Nephron progenitor cell (in vitro differentiated cells): ENCODE results near the gene PREX1.
"Not testable (repeated sequence)": the region's sequence is repeated elsewhere in the genome, so short reads cannot be mapped to it uniquely, and the experiment has no call there.

Source experiments
- DNase-seq: peaks from one replicate; pipeline ENCODE4 v3.0.0; 2021
- H3K27ac Mint-ChIP-seq: 2 replicates; pipeline ENCODE4 v1.8.0; 2021; ENCODE audit warnings: mild to moderate bottlenecking, moderate library complexity, mixed read lengths
- H3K27me3 Mint-ChIP-seq: 2 replicates; pipeline ENCODE4 v1.8.0; 2021; ENCODE audit warnings: mild to moderate bottlenecking, low read depth, mixed read lengths; ENCODE audit not compliant: poor library complexity
- H3K36me3 Mint-ChIP-seq: 2 replicates; pipeline ENCODE4 v1.8.0; 2021; ENCODE audit warnings: low read depth, mixed read lengths
- H3K4me1 Mint-ChIP-seq: 2 replicates; pipeline ENCODE4 v1.8.0; 2021; ENCODE audit warnings: mixed read lengths
- H3K4me3 Mint-ChIP-seq: 2 replicates; pipeline ENCODE4 v1.8.0; 2021; ENCODE audit warnings: mild to moderate bottlenecking, moderate library complexity, mixed read lengths
- H3K9me3 Mint-ChIP-seq: 2 replicates; pipeline ENCODE4 v1.8.0; 2021; ENCODE audit warnings: mild to moderate bottlenecking, moderate library complexity, mixed read lengths
- TF ChIP-seq, protein P1 (sequence below): fragments of 200-600 bp; sonication (generic); IDR thresholded peaks from 2 replicates; pipeline ENCODE4 v1.5.0; 2021; ENCODE audit warnings: antibody characterized with exemption

The PREX1 gene

DNA sequence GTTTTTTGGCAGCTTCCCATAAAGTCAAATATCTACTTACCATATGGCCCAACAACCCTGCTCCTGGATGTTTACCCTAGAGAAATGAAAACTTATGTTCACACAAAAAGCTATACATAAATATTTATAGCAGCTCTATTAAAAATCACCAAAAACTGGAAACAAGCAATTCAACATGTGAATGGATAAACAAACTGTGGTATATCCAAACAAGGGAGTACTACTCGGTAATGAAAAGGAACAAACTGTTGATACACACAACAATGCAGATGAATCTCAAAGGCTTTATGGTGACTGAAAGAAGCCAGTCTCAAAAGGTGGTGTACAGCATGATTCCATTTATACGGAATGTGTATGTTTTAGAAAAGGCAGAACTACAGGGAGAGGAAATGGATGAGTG, 48.4 kb downstream of the PREX1 start:
- H3K36me3 Mint-ChIP-seq: peaks cover 51% of the 10 kb centered on the region
- no peak for DNase-seq
- TF ChIP-seq, protein P1, sequence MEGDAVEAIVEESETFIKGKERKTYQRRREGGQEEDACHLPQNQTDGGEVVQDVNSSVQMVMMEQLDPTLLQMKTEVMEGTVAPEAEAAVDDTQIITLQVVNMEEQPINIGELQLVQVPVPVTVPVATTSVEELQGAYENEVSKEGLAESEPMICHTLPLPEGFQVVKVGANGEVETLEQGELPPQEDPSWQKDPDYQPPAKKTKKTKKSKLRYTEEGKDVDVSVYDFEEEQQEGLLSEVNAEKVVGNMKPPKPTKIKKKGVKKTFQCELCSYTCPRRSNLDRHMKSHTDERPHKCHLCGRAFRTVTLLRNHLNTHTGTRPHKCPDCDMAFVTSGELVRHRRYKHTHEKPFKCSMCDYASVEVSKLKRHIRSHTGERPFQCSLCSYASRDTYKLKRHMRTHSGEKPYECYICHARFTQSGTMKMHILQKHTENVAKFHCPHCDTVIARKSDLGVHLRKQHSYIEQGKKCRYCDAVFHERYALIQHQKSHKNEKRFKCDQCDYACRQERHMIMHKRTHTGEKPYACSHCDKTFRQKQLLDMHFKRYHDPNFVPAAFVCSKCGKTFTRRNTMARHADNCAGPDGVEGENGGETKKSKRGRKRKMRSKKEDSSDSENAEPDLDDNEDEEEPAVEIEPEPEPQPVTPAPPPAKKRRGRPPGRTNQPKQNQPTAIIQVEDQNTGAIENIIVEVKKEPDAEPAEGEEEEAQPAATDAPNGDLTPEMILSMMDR: no peak
- no peaks in the 10 kb centered on the region for H3K27me3 Mint-ChIP-seq
- peaks cover 6% of the 10 kb centered on the region for H3K4me1 Mint-ChIP-seq
- no peak overlapping the region for H3K27ac Mint-ChIP-seq
- H3K4me3 Mint-ChIP-seq: no peak overlapping the region
- peaks cover 57% of the 10 kb centered on the region for H3K9me3 Mint-ChIP-seq

DNA sequence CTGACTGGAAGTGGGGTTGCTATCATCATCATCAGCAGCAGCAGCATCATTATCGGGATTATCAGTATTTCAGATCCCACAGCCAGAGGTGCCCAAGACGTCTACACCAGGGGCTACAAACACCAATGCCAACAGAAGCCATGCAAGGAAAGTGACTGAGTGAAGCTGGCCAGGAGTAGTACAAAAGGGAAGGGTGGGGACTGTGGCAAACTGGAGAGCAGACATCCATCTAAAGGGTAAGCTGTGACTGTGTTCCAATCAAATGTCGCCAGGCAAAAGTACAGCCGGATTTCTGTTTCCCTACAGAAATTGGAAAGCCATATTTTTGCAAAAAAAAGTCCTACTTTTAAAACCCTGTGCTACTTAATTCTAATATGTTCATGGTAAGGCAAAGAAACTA, 50.0 kb downstream of the PREX1 start:
- no peak for DNase-seq
- TF ChIP-seq, protein P1: no peak
- H3K9me3 Mint-ChIP-seq: peaks cover 66% of the 10 kb centered on the region
- H3K27me3 Mint-ChIP-seq: peaks cover 2% of the 10 kb centered on the region
- H3K4me1 Mint-ChIP-seq: peaks cover 16% of the 10 kb centered on the region
- H3K36me3 Mint-ChIP-seq: peaks cover 60% of the 10 kb centered on the region
- H3K4me3 Mint-ChIP-seq: no peak overlapping the region
- no peak overlapping the region for H3K27ac Mint-ChIP-seq

DNA sequence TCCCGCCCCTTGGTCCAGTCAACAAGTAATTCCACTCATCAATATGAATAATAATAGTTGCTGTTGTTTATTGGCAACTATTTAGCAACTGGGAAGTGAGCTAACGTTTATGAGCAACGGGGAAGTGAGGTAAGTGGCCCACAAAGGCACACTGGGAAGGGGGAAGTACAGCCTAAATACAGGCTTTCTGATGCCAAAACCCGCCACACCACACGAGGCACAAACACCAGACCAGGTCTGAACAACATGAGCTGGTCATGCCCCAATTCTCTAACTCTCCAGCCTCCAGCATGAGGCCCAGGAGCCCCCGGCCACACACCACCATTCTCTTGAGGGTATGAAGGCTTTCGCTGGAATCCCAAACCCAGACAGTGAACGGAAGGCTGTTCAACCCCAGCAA, 50.8 kb downstream of the PREX1 start:
- peaks cover 60% of the 10 kb centered on the region for H3K36me3 Mint-ChIP-seq
- no peak overlapping the region for H3K27ac Mint-ChIP-seq
- H3K4me1 Mint-ChIP-seq: peaks cover 16% of the 10 kb centered on the region
- peaks cover 66% of the 10 kb centered on the region for H3K9me3 Mint-ChIP-seq
- no peak overlapping the region for H3K4me3 Mint-ChIP-seq
- TF ChIP-seq, protein P1: no peak
- no peak for DNase-seq
- peaks cover 2% of the 10 kb centered on the region for H3K27me3 Mint-ChIP-seq

DNA sequence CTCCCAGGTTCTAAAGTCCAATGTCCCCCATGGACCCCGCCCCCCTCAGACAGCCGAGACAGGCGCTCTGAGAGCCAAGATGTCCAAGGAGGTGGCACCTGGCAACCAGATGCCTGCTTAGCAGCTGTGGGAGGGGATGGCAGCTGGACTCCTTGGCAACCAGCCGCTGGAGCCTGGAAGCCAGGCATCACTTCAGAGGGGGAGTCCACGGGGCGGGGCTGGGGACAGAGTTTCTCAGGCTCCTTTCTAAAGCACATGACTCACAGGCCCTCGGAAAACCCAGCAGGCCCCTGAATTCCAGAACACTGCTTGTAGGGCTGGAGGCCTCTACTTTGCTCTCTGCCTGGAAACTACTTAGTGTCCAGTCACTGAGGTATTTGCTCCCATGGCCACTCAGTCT, 51.5 kb downstream of the PREX1 start:
- no peak overlapping the region for H3K27ac Mint-ChIP-seq
- DNase-seq: no peak
- H3K36me3 Mint-ChIP-seq: peaks cover 60% of the 10 kb centered on the region

DNA sequence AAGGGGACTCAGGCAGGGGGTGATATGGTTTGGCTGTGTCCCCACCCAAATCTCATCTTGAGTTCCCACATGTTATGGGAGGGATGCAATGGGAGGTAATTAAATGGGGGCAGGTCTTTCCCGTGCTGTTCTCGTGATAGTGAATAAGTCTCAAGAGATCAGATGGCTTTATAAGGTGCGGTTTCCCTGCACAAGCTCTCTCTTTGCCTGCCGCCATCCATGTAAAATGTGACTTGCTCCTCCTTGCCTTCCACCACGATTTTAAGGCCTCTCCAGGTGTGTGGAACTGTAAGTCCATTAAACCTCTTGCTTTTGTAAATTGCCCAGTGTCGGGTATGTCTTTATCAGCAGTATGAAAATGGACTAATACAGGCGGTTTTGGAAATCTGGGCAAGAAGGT, 52.3 kb downstream of the PREX1 start:
- Mint-ChIP-seq H3K9me3 (peaks cover 61% of the 10 kb centered on the region), H3K36me3 (peaks cover 55% of the 10 kb centered on the region), H3K4me1 (peaks cover 17% of the 10 kb centered on the region)
- H3K4me3 Mint-ChIP-seq, DNase-seq, H3K27me3 Mint-ChIP-seq, H3K27ac Mint-ChIP-seq: not testable (repeated sequence)

More for the DNA sequence above, 51.5 kb downstream of the PREX1 start:
- H3K9me3 Mint-ChIP-seq: peaks cover 66% of the 10 kb centered on the region
- H3K4me1 Mint-ChIP-seq: peaks cover 16% of the 10 kb centered on the region
- TF ChIP-seq, protein P1: no peak
- no peak overlapping the region for H3K4me3 Mint-ChIP-seq
- H3K27me3 Mint-ChIP-seq: peaks cover 2% of the 10 kb centered on the region

DNA sequence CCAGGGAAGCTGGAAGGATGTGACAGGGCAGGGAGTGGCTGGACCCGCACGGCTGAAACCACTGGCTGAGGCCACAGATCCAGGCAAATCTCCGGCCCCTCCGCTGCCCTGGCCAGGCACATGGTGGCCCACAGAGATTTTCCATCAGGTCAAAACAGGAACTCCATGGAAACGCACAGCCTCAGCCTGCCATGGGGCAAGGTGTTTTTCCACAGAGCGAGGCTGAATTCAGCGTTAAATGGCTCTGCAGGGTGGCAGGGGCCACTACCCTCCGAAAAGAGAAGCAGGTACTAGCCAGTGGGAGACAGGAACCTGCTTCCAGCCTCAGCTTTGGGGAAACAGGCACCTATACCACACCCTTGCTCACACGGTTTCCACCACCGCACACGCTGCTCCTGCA, 53.1 kb downstream of the PREX1 start:
- Mint-ChIP-seq H3K4me1 (peaks cover 23% of the 10 kb centered on the region), H3K9me3 (peaks cover 54% of the 10 kb centered on the region), H3K36me3 (peaks cover 47% of the 10 kb centered on the region), H3K4me3 (no peak overlapping the region), H3K27me3 (peaks cover 7% of the 10 kb centered on the region), H3K27ac (no peak overlapping the region)
- TF ChIP-seq, protein P1: no peak
- DNase-seq: no peak
